H1 (cell line): Measurements from ENCODE around the gene PLGRKT. TPM values are rescaled to one million over a fixed set of nuclear protein-coding genes. Genes with fewer than 3 reads are reported as not detected.

Experiments
- CTCF ChIA-PET: fragments of 300-600 bp; sonication (Branson Sonifier 250); formaldehyde crosslinking; loops from one replicate; lab custom pipeline; 2021; ENCODE audit not compliant: partially characterized antibody; lab: Charles Lee
- POLR2A ChIA-PET: fragments of 300-600 bp; sonication (Branson Sonifier 250); formaldehyde crosslinking; loops from one replicate; lab custom pipeline; 2021; ENCODE audit warnings: inconsistent platforms; ENCODE audit not compliant: partially characterized antibody; lab: Charles Lee
- DNase-seq, 2 experiments: peaks; one replicate each; pipeline versions ENCODE4 v3.0.0 to v3.0.0-alpha.2; 2010 to 2022; ENCODE audit warnings: low spot score in 2 of 2, low read depth in 1 of 2, mixed read lengths in 1 of 2
- FAIRE-seq: peaks from 2 replicates; lab custom pipeline; 2011; peaks lifted over from hg19 to GRCh38; lab: Jason Lieb, UNC
- H2AFZ ChIP-seq: 2 replicates; pipeline ENCODE4 v1.8.1; 2012; ENCODE audit warnings: low read length, inconsistent platforms
- H2AK5ac ChIP-seq: 2 replicates; pipeline ENCODE4 v1.6.1; 2013; ENCODE audit warnings: low read depth, low read length
- H2BK120ac ChIP-seq: replicated peaks from 2 replicates; pipeline ENCODE3; 2013; ENCODE audit warnings: low read depth, low read length, inconsistent platforms
- H2BK12ac ChIP-seq: 2 replicates; pipeline ENCODE4 v1.6.1; 2013; ENCODE audit warnings: low read depth, low read length
- H2BK15ac ChIP-seq: 2 replicates; pipeline ENCODE4 v1.6.1; 2013; ENCODE audit warnings: low read length
- H2BK20ac ChIP-seq: 2 replicates; pipeline ENCODE4 v1.6.1; 2013; ENCODE audit warnings: low read length
- H2BK5ac ChIP-seq: 2 replicates; pipeline ENCODE4 v1.6.1; 2013; ENCODE audit warnings: low read depth, low read length
- H3K14ac ChIP-seq: 2 replicates; pipeline ENCODE4 v1.6.1; 2013; ENCODE audit warnings: inconsistent platforms; ENCODE audit not compliant: insufficient read length
- H3K18ac ChIP-seq: 2 replicates; pipeline ENCODE4 v1.6.1; 2013; ENCODE audit warnings: low read length; ENCODE audit errors: extremely low read depth
- H3K23ac ChIP-seq: 2 replicates; pipeline ENCODE4 v1.6.1; 2013; ENCODE audit warnings: inconsistent platforms; ENCODE audit not compliant: insufficient read length
- H3K23me2 ChIP-seq: 2 replicates; pipeline ENCODE4 v1.6.1; 2013; ENCODE audit warnings: low read depth, low read length
- H3K27ac ChIP-seq: 2 replicates; pipeline ENCODE4 v1.6.1; 2011; ENCODE audit warnings: low read depth, low read length, inconsistent platforms
- H3K27me3 ChIP-seq, 4 experiments: replicated peaks in 1 of 4; 1 replicate in 1 of 4; 2 replicates in 3 of 4; pipeline versions ENCODE4 v1.6.1 to v1.8.1; 2011 to 2013; ENCODE audit warnings: low read length in 3 of 4, mild to moderate bottlenecking in 3 of 4, inconsistent platforms in 2 of 4, mixed read lengths in 2 of 4, moderate library complexity in 1 of 4; ENCODE audit not compliant: control insufficient read depth in 3 of 4, insufficient read depth in 3 of 4; ENCODE audit errors: extremely low read depth in 1 of 4
- H3K36me3 ChIP-seq, 4 experiments: 2 replicates each; pipeline versions ENCODE4 v1.6.1 to v1.8.1; 2011 to 2013; ENCODE audit warnings: mild to moderate bottlenecking in 4 of 4, low read length in 3 of 4, moderate library complexity in 2 of 4, control low read depth in 1 of 4, inconsistent platforms in 1 of 4; ENCODE audit not compliant: insufficient read depth in 4 of 4, control insufficient read depth in 2 of 4
- H3K4ac ChIP-seq: replicated peaks from 2 replicates; pipeline ENCODE3; 2013; ENCODE audit warnings: low read length, low read depth, mixed read lengths, inconsistent platforms; ENCODE audit not compliant: insufficient read length
- H3K4me1 ChIP-seq, 4 experiments: replicated peaks in 1 of 4; 1 replicate in 1 of 4; 2 replicates in 3 of 4; pipeline versions ENCODE4 v1.6.1 to v1.8.1; 2011 to 2013; ENCODE audit warnings: low read length in 3 of 4, inconsistent platforms in 2 of 4, mixed read lengths in 1 of 4; ENCODE audit not compliant: insufficient read depth in 4 of 4, control insufficient read depth in 3 of 4
- H3K4me2 ChIP-seq, 2 experiments: 2 replicates each; pipeline versions ENCODE4 v1.6.1 to v1.8.1; 2011 to 2013; ENCODE audit warnings: low read depth in 2 of 2, low read length in 2 of 2, control low read depth in 1 of 2, inconsistent platforms in 1 of 2, mild to moderate bottlenecking in 1 of 2; ENCODE audit not compliant: insufficient read depth in 1 of 2
- H3K4me3 ChIP-seq, 4 experiments: fragments of 200-600, 300-600 bp in 1 of 4; sonication (generic), shearing (Covaris generic), sonication (Bioruptor Twin) in 1 of 4; 2 replicates each; pipeline versions ENCODE4 v1.5.1 to v1.8.1; 2011 to 2016; ENCODE audit warnings: low read length in 4 of 4, low read depth in 3 of 4, control low read depth in 2 of 4, inconsistent platforms in 2 of 4, mild to moderate bottlenecking in 2 of 4, mixed read lengths in 1 of 4, moderate library complexity in 1 of 4; ENCODE audit not compliant: insufficient read depth in 2 of 4; ENCODE audit errors: extremely low read depth in 1 of 4
- H3K56ac ChIP-seq: replicated peaks from 2 replicates; pipeline ENCODE3; 2013; ENCODE audit warnings: low read depth, mild to moderate bottlenecking, mixed read lengths, low read length, inconsistent platforms; ENCODE audit not compliant: insufficient read length
- H3K79me1 ChIP-seq: 2 replicates; pipeline ENCODE4 v1.6.1; 2013; ENCODE audit warnings: low read depth, low read length, control low read depth
- H3K79me2 ChIP-seq, 2 experiments: 2 replicates each; pipeline versions ENCODE4 v1.6.1 to v1.8.1; 2012 to 2013; ENCODE audit warnings: low read length in 2 of 2, mild to moderate bottlenecking in 2 of 2, inconsistent platforms in 1 of 2; ENCODE audit not compliant: insufficient read depth in 2 of 2, control insufficient read depth in 1 of 2
- H3K9ac ChIP-seq, 4 experiments: replicated peaks in 1 of 4; 1 replicate in 1 of 4; 2 replicates in 3 of 4; pipeline versions ENCODE4 v1.6.1 to v1.8.1; 2011 to 2013; ENCODE audit warnings: low read depth in 3 of 4, low read length in 3 of 4, control low read depth in 2 of 4, mild to moderate bottlenecking in 2 of 4, moderate library complexity in 2 of 4, inconsistent platforms in 1 of 4; ENCODE audit errors: extremely low read depth in 1 of 4
- H3K9me3 ChIP-seq, 2 experiments: 2 replicates each; pipeline versions ENCODE4 v1.6.1 to v1.8.1; 2012 to 2013; ENCODE audit warnings: mild to moderate bottlenecking in 2 of 2, moderate library complexity in 2 of 2, control low read depth in 1 of 2, inconsistent platforms in 1 of 2, low read depth in 1 of 2, low read length in 1 of 2, mixed read lengths in 1 of 2; ENCODE audit not compliant: insufficient read depth in 2 of 2
- H4K20me1 ChIP-seq, 2 experiments: replicated peaks in 1 of 2; 2 replicates each; pipeline versions ENCODE3 to v1.8.1; 2011 to 2013; ENCODE audit warnings: inconsistent platforms in 2 of 2, low read length in 2 of 2, mild to moderate bottlenecking in 1 of 2; ENCODE audit not compliant: insufficient read depth in 2 of 2, control insufficient read depth in 1 of 2
- H4K5ac ChIP-seq: 2 replicates; pipeline ENCODE4 v1.6.1; 2013; ENCODE audit warnings: low read length, low read depth, mixed read lengths, inconsistent platforms; ENCODE audit not compliant: insufficient read length
- H4K8ac ChIP-seq: 2 replicates; pipeline ENCODE4 v1.8.0; 2013; ENCODE audit warnings: mild to moderate bottlenecking, moderate library complexity, low read length, inconsistent platforms; ENCODE audit not compliant: insufficient read depth; ENCODE audit errors: extremely low read depth
- H4K91ac ChIP-seq: replicated peaks from 2 replicates; pipeline ENCODE3; 2013; ENCODE audit warnings: low read length, mixed read lengths, inconsistent platforms; ENCODE audit not compliant: insufficient read length
- ASH2L ChIP-seq: fragments of 200-600, 300-600 bp; sonication (generic); IDR thresholded peaks from one replicate; pipeline ENCODE4 v1.7.1; 2017; ENCODE audit warnings: low read length
- GTF2F1 ChIP-seq: IDR thresholded peaks from 2 replicates; pipeline ENCODE4 v1.6.1; 2012; ENCODE audit warnings: low read depth, low read length, improper control_type of control experiment, borderline replicate concordance
- JUN ChIP-seq: IDR thresholded peaks from 2 replicates; pipeline ENCODE4 v1.6.1; 2011; ENCODE audit warnings: low read depth, mild to moderate bottlenecking, improper control_type of control experiment, low read length
- SIX5 ChIP-seq: IDR thresholded peaks from 2 replicates; pipeline ENCODE4 v1.6.1; 2011; ENCODE audit warnings: mild to moderate bottlenecking, low read depth, low read length
- SP2 ChIP-seq: IDR thresholded peaks from 2 replicates; pipeline ENCODE4 v1.6.1; 2012; ENCODE audit warnings: mild to moderate bottlenecking, low read length, inconsistent platforms
- WGBS, 2 experiments: shearing (Covaris generic) in 1 of 2; methylation state at CpG; one replicate each; pipeline versions ENCODE4 v1.1.6 to v1.1.7; 2013 to 2015; ENCODE audit warnings: low lambda C conversion rate in 2 of 2, mixed read lengths in 2 of 2, inconsistent platforms in 1 of 2, low coverage in 1 of 2, missing lambda C conversion rate in 1 of 2; ENCODE audit not compliant: insufficient replicate concordance in 2 of 2, insufficient coverage in 1 of 2, insufficient read length in 1 of 2; ENCODE audit errors: extremely low coverage in 1 of 2, missing lambda C conversion rate in 1 of 2; 5-methylcytosine and 5-hydroxymethylcytosine counted together
- polyA plus RNA-seq, 7 experiments: library from polyadenylated mRNA; depleted of rRNA in 3 of 7; stranded (reverse) in 5 of 7; unstranded in 2 of 7; fragments of >200 nt in 5 of 7; fragments of 200-250 nt in 2 of 7; gene quantifications; 1 replicate in 5 of 7; 2 replicates in 1 of 7; 4 replicates in 1 of 7; pipeline versions ENCODE4 v1.2.1 to v1.2.3, GENCODE V29; 2011 to 2013; ENCODE audit warnings: missing spikeins in 2 of 7, mixed read lengths in 2 of 7
- total RNA-seq: library from RNA; stranded (reverse); fragmentation: NEBNext Ultra II Directional; extraction: Animal tissue kit (Norgen Biotek cat#: 25700); gene quantifications from 2 replicates; pipeline ENCODE4 v1.2.1, GENCODE V29; 2021

PLGRKT gene
- total and polyA plus RNA-seq, 2 of the 8 experiments (the other 6 are each of a cell fraction or from before 2014, with no cell fraction given): 5.4 to 15.7 TPM

- DNase-seq: no peak
- no peak overlapping the region for H4K5ac ChIP-seq
- H3K9ac ChIP-seq: no peak overlapping the region
- H2AFZ ChIP-seq: no peak overlapping the region
- no peak overlapping the region for H3K23ac ChIP-seq
- H3K27me3 ChIP-seq: no peaks in the 10 kb centered on the region
- no peak overlapping the region for H3K27ac ChIP-seq
- H3K9me3 ChIP-seq: no peaks in the 10 kb centered on the region; a peak in 1 of 4 replicates
- WGBS, 2 experiments: 60% methylated on average over 1 of the region's 1 CpG; no CpG with 5 or more reads in 1 of the 2 experiments
- H3K18ac ChIP-seq: no peak overlapping the region
- H3K4me1 ChIP-seq: peaks cover 0 to 2% (median 0%) of the 10 kb centered on the region in 4 experiments; a peak in 1 of 7 replicates
- CTCF ChIA-PET: interaction anchor here (1.4 kb wide), 1 partner anchor 616 kb away, joined by 4 read pairs; no protein-coding TSS in a partner anchor
- POLR2A ChIA-PET: interaction anchor here (0.6 kb wide), 1 partner anchor 45 kb away, joined by 3 read pairs; no protein-coding TSS in a partner anchor
- no peak overlapping the region for H3K14ac ChIP-seq
- no peak overlapping the region for H2BK12ac ChIP-seq
- no peak overlapping the region for H4K91ac ChIP-seq
- H3K4ac ChIP-seq: no peak overlapping the region
- H4K8ac ChIP-seq: no peak overlapping the region
- H3K36me3 ChIP-seq: no peaks in the 10 kb centered on the region
- TF ChIP-seq SP2 (no peak), SIX5 (no peak), GTF2F1 (no peak), JUN (no peak), ASH2L (no peak)
- TF ChIP-seq, all 59 proteins: peak for 0
- Histone ChIP-seq H3K79me2 (no peaks in the 10 kb centered on the region), H2BK20ac (no peak overlapping the region), H3K4me2 (no peak overlapping the region), H3K56ac (no peak overlapping the region), H4K20me1 (no peaks in the 10 kb centered on the region), H3K79me1 (no peaks in the 10 kb centered on the region), H2AK5ac (no peak overlapping the region), H2BK15ac (no peak overlapping the region), H3K4me3 (no peak overlapping the region), H2BK5ac (no peak overlapping the region), H2BK120ac (no peak overlapping the region), H3K23me2 (no peaks in the 10 kb centered on the region)
- peak; percentile 13 for FAIRE-seq
Measured at GRCh38 chr9:5375091-5375490, 62.6 kb downstream of the PLGRKT start.
